GM12801 (cell line): ENCODE results near the gene MFSD1.

Experiments used
- CTCF ChIP-seq: IDR thresholded peaks from one replicate; pipeline ENCODE4 v1.5.1; 2011; ENCODE audit warnings: control low read depth; ENCODE audit not compliant: insufficient read length; ENCODE audit errors: extremely low read depth

MFSD1 gene

GRCh38 chr3:158821847-158822246 lies 20.0 kb downstream of the MFSD1 start:
- no peak for TF ChIP-seq CTCF

GRCh38 chr3:158823426-158823825 lies 21.6 kb downstream of the MFSD1 start:
- no peak for TF ChIP-seq CTCF

- no peak for TF ChIP-seq CTCF
Measured at GRCh38 chr3:158827773-158828172, 25.9 kb downstream of the MFSD1 start.

- TF ChIP-seq CTCF: no peak
Measured at GRCh38 chr3:158830391-158830790, 28.5 kb downstream of the MFSD1 start.

- no peak for TF ChIP-seq CTCF
Measured at GRCh38 chr3:158831861-158832260, 30.0 kb downstream of the MFSD1 start.

GRCh38 chr3:158835631-158836030 lies 33.8 kb downstream of the MFSD1 start:
- no peak for TF ChIP-seq CTCF

GRCh38 chr3:158836312-158836711 lies 34.5 kb downstream of the MFSD1 start:
- no peak for TF ChIP-seq CTCF

- no peak for TF ChIP-seq CTCF
Measured at GRCh38 chr3:158837240-158837639, 35.4 kb downstream of the MFSD1 start.
